HG02884 (cell line): ENCODE results near the gene GTF3C1.
"Not testable (repeated sequence)": the region's sequence is repeated elsewhere in the genome, so short reads cannot be mapped to it uniquely, and the experiment has no call there.

Experiments
- ATAC-seq: cut with Tn5 transposase; IDR thresholded peaks from one replicate; pipeline ENCODE4 v1.9.1; 2021; ENCODE audit warnings: mild to moderate bottlenecking, moderate library complexity; ENCODE audit not compliant: unreplicated experiment

Gene GTF3C1

GRCh38 chr16:27570986-27571385 lies 21.3 kb upstream of the GTF3C1 start:
- not testable (repeated sequence) for ATAC-seq

DNA sequence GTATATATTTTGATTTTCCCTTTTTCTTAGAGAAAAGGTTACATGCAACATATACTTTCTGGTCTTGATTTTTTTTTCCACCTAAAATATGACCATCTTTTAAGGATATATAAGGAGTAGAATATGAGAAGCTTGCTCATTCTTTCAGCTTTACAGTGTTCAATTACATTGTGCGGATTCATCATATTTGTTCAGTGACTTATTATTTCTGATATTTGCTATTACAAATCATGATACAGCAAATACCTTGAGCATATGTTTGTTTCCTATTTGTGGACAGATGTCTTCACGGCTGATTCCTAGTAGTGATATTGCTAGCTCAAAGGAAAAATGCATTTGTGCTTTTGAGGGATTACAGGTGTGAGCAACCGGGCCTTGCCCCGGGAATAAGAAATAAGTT lies 18.4 kb upstream of the GTF3C1 start:
- no peak for ATAC-seq

DNA sequence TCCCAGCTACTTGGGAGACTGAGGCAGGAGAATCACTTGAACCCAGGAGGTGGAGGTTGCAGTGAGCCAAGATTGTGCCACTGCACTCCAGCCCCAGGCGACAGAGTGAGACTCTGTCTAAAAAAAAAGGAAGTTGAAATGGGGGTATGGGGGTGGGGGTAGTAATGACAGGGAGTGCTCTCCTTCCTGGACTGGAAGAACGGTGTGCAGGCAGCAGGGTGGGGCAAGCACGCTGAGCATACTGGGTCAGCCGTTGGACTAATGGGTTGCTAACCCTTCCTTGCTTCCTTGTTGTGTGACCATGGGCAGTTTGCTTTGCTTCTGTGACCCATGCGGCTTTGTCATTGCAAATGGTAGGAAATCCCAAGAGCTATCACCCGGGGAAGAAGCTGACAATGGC lies 16.7 kb upstream of the GTF3C1 start:
- no peak for ATAC-seq

GRCh38 chr16:27564224-27564623 lies 14.5 kb upstream of the GTF3C1 start:
- no peak for ATAC-seq

DNA sequence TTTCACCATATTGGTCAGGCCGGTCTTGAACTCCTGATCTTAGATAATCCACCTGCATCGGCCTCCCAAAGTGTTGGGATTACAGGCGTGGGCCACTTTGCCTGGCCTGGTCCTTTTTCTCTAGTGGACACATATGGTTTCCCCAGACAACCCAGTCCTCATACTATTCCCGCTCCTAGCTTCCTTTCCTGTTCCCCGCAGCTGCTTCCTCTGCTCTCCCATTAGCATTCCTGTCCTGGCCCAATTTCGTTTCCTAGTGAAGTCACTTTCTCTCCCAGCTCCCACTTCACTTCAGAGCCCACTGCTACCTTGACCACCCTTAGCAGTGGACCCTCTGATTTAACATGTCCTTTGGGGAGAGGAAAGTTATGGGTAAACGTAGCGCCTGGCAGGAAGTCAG lies 11.5 kb upstream of the GTF3C1 start:
- ATAC-seq: no peak

DNA sequence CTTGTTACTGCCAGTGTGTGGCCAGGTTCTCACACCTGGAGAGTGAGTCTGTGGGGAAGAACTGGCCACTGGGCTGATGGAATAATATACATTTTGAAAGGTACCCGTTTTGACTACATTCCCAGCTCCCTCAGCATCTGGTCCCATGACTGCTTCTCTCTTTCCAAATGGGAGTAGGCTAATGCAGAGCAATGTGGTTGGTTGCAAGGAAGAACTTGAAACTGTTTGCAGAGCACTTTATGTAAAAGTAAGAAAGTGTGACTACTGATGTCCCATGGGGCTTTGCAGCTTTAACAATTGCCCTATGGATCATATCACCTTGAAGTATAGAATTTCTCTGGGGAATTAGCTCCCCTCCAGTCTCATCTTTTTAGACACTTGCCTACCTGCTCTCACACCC lies 9.2 kb upstream of the GTF3C1 start:
- ATAC-seq: no peak

GRCh38 chr16:27558434-27558833 lies 8.7 kb upstream of the GTF3C1 start:
- no peak for ATAC-seq

DNA sequence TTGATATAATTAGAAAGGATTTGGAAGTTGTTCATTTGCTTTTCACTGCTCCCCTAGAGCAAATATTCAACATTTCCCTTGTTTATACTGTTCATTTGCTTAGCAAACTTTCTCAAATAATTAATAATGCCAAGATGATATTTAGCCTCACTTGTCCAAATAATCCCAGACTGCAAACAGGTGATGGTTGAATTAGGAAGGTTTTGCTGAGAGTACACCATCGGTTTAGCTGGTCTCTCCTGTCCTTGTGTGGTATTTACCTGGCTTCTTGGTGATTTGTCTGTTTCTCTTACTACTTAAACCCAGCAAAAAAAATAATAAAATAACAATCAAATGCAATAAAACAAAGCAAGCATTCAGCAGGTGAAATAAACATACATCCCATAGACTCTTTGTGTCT lies 6.8 kb upstream of the GTF3C1 start:
- ATAC-seq: no peak

DNA sequence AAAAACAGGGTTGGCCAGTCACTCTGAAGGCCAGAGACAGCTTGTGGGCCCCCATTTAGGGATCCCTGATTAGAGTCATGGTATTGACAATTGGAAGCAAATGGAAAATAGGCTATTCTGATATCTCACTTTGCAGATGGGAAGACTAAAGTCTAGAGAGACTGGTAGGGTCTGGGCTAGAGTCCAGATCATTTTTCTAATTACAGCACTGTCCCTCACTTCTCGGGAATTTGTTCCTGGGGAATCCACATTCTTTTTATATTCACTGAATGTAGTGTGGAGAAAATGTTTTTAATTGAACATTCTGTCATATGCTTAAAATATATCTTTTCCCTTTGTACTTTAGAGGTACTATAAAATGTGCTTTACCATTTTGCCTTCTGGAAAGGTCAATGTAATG lies 1.3 kb upstream of the GTF3C1 start:
- ATAC-seq: no peak

- ATAC-seq: no peak
These were observed 838 bp upstream of the GTF3C1 start for GRCh38 chr16:27550582-27550920.

GRCh38 chr16:27549464-27549745 lies 308 bp downstream of the GTF3C1 start:
- peak; percentile 17 for ATAC-seq

GRCh38 chr16:27547851-27548250 lies 1.9 kb downstream of the GTF3C1 start:
- ATAC-seq: no peak

DNA sequence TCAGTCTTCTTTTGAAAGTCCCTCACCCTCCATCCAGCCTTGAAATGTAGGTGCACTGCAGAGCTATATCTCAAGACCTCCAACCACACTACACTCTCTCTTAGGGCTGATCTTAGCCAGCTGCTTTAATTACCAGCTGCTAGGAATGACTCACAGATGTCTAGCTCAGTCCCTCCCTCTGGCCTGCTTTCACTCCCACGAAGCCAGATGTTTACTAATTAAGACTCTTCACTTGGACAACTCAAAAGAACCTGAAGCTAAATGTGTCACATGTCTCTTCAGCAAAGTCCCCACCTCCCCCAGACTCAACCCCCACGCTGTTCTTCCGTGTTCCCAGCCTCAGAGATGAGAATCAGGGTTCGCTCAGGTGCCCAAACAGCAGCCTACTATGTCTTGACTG lies 2.6 kb downstream of the GTF3C1 start:
- peak; percentile 36 for ATAC-seq

DNA sequence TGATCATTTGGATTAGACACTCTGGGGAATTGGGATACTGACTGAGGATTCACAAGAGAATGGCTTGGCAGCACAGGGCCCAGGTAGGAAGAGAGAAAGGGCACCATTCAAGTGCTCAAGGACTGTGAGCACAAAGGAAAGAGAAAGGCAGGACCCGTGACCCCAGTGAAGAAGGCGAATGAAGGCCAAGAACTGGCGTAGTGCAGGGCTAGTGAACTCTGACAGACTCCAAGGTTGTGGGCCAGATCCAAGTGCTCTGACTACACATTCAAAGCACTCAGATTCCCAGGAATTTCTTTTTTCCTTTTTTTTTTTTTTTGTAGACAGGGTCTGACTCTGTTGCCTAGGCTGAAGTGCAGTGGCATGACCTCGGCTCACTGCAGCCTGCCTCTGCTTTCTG lies 5.0 kb downstream of the GTF3C1 start:
- ATAC-seq: no peak

GRCh38 chr16:27543801-27544200 lies 5.9 kb downstream of the GTF3C1 start:
- no peak for ATAC-seq

GRCh38 chr16:27539636-27540035 lies 10.1 kb downstream of the GTF3C1 start:
- ATAC-seq: no peak

DNA sequence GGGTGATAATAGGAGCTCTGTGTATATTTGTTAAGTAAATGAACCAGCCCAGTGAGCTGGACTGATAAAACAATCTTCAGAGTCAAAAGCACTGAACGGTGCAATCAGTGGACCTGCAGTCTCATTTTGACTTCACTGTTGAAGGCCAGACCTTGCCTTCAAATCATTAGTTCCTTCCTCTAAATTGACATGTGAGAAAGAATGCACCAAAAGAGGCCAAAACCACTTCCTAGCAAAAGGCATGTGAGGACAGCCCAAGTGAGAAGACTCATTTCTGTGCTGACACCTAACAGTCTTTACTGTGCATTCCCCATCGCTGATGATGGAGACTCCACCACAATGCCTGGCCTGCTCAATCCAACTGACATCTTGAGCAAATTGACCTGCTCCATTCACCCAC lies 10.6 kb downstream of the GTF3C1 start:
- no peak for ATAC-seq

- no peak for ATAC-seq
These were observed 11.2 kb downstream of the GTF3C1 start for GRCh38 chr16:27538528-27538927.

DNA sequence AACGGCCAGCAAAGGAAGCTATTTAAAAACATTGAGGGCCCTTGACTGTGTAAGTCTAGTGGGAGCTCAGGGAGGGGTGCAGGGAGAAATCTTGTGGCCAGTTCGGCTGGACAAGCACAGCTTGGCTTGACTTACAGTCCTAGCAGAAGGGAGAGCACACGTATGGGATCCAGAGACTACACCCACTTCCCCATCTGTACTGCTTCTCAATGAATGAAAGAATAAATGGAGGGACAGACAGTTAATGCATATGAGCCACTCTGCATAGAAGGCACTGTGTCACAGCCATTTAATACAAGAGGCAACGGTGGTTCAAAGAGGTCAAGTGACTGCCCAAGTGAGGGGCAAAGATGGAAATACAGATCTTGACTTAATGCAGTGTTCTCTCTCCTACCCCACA lies 15.5 kb downstream of the GTF3C1 start:
- no peak for ATAC-seq

GRCh38 chr16:27531826-27532800 lies 17.6 kb downstream of the GTF3C1 start:
- ATAC-seq: no peak

DNA sequence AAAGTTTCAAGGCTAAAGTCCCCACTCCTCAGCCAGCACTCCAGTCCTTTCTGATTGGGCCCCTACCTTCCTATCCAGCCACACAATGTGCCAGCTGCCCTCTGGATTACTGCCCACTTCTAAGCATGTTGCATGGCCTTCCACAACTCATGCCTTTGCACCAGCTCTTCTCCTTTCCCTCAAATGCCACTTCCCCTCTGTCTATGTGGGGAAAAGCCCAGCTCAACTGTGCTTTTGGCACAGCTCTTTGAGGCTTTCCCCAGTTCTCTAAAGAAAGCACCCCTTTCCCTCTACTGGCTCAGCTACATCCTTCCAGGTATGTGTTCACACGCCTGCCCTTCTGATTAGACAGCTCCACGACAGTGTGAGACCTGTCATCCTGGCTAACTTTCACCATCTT lies 18.5 kb downstream of the GTF3C1 start:
- no peak for ATAC-seq

- ATAC-seq: no peak
These were observed 19.8 kb downstream of the GTF3C1 start for GRCh38 chr16:27529962-27530361.

DNA sequence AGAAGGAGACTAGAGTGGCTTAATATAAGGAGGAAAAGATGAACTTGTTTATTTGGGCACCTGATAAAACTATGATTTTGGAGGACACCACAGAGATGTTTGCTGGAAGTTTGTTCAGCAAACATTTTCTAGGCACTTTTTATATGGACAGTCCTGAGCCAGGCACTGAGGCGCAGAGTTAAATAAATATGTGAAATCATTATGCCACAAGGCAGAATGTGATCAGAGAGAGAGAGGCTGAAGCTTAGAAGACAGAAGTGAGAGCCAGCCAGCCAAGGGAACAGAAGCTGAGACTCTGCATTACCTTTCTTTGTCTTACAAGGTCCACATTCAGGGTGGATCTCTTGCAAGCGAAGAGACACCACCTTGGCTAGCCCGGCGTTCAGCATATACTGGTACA lies 21.4 kb downstream of the GTF3C1 start:
- ATAC-seq: no peak
